GM12878 (cell line): ENCODE measurements around the gene SLC36A2.

Experiments
- ASH2L ChIP-seq: fragments of 300-600, 200-600 bp; sonication (generic); IDR thresholded peaks from 2 replicates; pipeline ENCODE4 v1.6.1; 2017; ENCODE audit warnings: low read depth, mild to moderate bottlenecking, borderline replicate concordance
- CTCF ChIP-seq, 3 experiments: IDR thresholded peaks in 2 of 3; conservative IDR thresholded peaks in 1 of 3; 2 replicates each; pipeline ENCODE4 v1.5.1; 2011; ENCODE audit warnings: low read depth in 3 of 3, low read length in 3 of 3, mild to moderate bottlenecking in 3 of 3, control low read depth in 2 of 3, moderate library complexity in 2 of 3, inconsistent platforms in 1 of 3, mixed read lengths in 1 of 3; ENCODE audit not compliant: control insufficient read depth in 2 of 3, insufficient read depth in 1 of 3; ENCODE audit errors: extremely low read depth in 1 of 3
- ELK1 ChIP-seq: IDR thresholded peaks from 2 replicates; pipeline ENCODE4 v1.6.1; 2012; ENCODE audit warnings: low read depth, low read length, improper control_type of control experiment
- ESRRA ChIP-seq: IDR thresholded peaks from 2 replicates; pipeline ENCODE4 v1.6.1; 2012; ENCODE audit warnings: mild to moderate bottlenecking, low read length, improper control_type of control experiment
- EZH2 ChIP-seq: IDR thresholded peaks from 2 replicates; pipeline ENCODE4 v1.6.1; 2012; ENCODE audit warnings: low read depth, mild to moderate bottlenecking, control low read depth, inconsistent platforms, low read length, borderline replicate concordance; ENCODE audit not compliant: control insufficient read depth
- FOS ChIP-seq: IDR thresholded peaks from 3 replicates; pipeline ENCODE4 v1.6.1; 2011; ENCODE audit warnings: borderline replicate concordance; ENCODE audit not compliant: insufficient read length; ENCODE audit errors: extremely low read depth
- FOXK2 ChIP-seq: fragments of 450-650 bp; IDR thresholded peaks from 2 replicates; pipeline ENCODE4 v1.6.1; 2017; ENCODE audit warnings: mild to moderate bottlenecking, moderate library complexity
- HCFC1 ChIP-seq: fragments of 150-350 bp; IDR thresholded peaks from 2 replicates; pipeline ENCODE4 v1.6.1; 2014; ENCODE audit warnings: low read length
- HDAC2 ChIP-seq: fragments of 200-600 bp; sonication (generic); IDR thresholded peaks from 2 replicates; pipeline ENCODE4 v1.6.1; 2017
- POLR2A ChIP-seq: IDR thresholded peaks from 2 replicates; pipeline ENCODE4 v1.6.1; 2011; ENCODE audit warnings: low read depth, mild to moderate bottlenecking, low read length
- POLR2AphosphoS2 ChIP-seq: IDR thresholded peaks from 2 replicates; pipeline ENCODE4 v1.6.1; 2011; ENCODE audit warnings: low read depth, mild to moderate bottlenecking, low read length, improper control_type of control experiment, moderate library complexity
- RCOR1 ChIP-seq: conservative IDR thresholded peaks from 2 replicates; pipeline ENCODE4 v1.6.1; 2012; ENCODE audit warnings: low read depth, low read length, improper control_type of control experiment
- REST ChIP-seq: IDR thresholded peaks from 2 replicates; pipeline ENCODE4 v1.6.1; 2012; ENCODE audit warnings: mild to moderate bottlenecking, low read depth, low read length
- TAF1 ChIP-seq: IDR thresholded peaks from 2 replicates; pipeline ENCODE4 v1.6.1; 2011; ENCODE audit warnings: mild to moderate bottlenecking, low read depth, low read length, borderline replicate concordance

- TF ChIP-seq CTCF (IDR thresholded peaks at IDR 0.05 in 2 of 3, conservative IDR thresholded peaks at IDR 0.05 in 1 of 3; ENCODE audit: control insufficient read depth in 2 of 3, extremely low read depth in 1 of 3, insufficient read depth in 1 of 3, low read depth in 3 of 3, low read length in 3 of 3): no peak
- TF ChIP-seq TAF1: no peak
- no peak for TF ChIP-seq REST
- no peak for TF ChIP-seq HDAC2
- no peak for TF ChIP-seq POLR2A
- no peak for TF ChIP-seq ASH2L
- TF ChIP-seq POLR2AphosphoS2: no peak
- no peak for TF ChIP-seq RCOR1
- TF ChIP-seq FOXK2: no peak
- TF ChIP-seq HCFC1: no peak
- TF ChIP-seq ESRRA: no peak
- no peak for TF ChIP-seq ELK1
- no peak for TF ChIP-seq FOS
- TF ChIP-seq EZH2: no peak
These were observed 9.7 kb upstream of the SLC36A2 start for GRCh38 chr5:151357097-151357496.
